GM18502 (cell line): ENCODE measurements around the gene KCP.

ENCODE experiments used
- ATAC-seq: cut with Tn5 transposase; IDR thresholded peaks from one replicate; pipeline ENCODE4 v1.9.1; 2021; ENCODE audit warnings: mild to moderate bottlenecking; ENCODE audit not compliant: unreplicated experiment, poor library complexity

The KCP gene

DNA sequence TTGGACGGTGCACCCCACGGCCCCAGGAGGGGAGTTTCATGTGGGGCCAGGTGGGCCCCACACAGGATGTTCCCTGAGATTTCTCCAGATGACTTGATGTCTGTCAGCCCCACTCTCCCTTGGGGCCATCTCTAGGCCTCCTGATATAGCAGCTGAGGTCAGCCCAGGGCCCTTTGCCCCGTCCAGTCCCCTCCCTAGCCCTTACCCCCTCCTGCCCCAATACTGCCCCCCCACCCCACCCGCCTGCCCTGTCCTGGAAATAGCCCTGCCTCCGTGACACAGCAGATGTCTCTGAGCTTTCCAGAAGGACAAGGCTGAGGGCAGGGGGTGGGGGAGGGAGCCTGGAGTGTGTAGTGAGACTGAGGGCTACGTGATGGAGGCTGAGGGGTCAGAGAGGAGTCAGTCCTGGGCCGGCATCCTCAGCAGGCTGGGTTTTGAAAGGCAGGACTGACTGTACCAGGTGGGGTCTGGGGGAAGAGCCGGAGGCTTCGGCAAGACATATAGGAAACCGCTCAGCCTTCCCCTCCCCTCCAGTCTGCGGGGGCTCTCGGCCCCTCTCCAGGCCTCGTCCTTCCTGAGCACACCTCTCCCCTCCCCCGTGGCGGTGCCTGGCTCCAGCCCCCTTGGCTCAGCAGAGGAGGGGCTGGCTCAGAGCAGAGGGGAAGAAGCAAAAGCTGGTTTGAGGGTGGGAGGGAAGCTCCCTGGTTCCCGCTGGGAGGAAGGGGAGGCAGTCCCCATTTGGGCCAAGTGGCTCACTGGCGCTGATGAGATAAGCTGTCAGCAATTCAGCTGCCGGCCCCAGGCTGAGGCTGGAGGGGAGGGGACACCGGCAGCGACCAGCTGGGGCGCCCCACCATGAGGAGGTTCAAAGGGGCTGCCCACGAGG lies 78.3 kb downstream of the KCP start:
- no peak for ATAC-seq

DNA sequence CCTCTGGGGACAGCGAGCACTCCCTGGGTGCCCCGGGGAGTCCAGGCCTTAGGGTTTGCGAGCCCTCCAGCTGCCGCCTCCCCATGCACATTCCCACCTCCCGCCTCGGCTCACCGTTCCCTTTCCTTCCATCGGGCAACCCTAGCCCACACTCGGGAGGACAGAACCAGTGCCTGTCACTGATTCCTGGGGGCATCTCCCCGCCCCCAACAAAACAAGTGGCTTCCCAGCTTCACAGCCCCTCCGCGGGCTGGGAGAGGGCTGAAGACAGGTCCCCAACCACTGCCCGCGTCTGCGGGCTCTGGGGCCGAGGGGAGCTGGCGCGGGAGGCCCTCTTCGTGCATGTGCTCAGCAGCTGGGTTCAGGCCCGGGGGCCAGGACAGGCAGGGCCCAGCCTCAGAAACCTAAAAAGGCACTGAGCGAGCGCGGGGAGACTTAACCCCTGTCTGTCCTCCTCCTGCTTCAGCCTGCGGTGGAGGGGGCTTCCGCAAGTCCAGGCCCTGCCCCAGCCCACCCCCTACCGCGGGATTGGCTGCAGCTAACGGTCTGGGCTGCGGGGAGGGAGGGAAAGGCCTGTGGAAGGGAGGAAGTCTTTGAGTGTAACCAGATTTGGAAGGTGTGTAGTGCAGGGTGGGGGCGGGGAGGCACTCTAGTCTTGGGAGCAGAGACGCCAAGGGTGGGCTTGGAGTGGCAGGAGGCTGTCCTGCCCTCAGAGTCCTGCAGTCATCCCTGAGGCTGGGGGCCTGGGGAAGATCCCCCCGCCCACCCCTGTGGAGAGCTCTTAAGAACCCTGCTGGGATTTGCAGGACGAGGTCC lies 79.1 kb downstream of the KCP start:
- ATAC-seq, result no peak

DNA sequence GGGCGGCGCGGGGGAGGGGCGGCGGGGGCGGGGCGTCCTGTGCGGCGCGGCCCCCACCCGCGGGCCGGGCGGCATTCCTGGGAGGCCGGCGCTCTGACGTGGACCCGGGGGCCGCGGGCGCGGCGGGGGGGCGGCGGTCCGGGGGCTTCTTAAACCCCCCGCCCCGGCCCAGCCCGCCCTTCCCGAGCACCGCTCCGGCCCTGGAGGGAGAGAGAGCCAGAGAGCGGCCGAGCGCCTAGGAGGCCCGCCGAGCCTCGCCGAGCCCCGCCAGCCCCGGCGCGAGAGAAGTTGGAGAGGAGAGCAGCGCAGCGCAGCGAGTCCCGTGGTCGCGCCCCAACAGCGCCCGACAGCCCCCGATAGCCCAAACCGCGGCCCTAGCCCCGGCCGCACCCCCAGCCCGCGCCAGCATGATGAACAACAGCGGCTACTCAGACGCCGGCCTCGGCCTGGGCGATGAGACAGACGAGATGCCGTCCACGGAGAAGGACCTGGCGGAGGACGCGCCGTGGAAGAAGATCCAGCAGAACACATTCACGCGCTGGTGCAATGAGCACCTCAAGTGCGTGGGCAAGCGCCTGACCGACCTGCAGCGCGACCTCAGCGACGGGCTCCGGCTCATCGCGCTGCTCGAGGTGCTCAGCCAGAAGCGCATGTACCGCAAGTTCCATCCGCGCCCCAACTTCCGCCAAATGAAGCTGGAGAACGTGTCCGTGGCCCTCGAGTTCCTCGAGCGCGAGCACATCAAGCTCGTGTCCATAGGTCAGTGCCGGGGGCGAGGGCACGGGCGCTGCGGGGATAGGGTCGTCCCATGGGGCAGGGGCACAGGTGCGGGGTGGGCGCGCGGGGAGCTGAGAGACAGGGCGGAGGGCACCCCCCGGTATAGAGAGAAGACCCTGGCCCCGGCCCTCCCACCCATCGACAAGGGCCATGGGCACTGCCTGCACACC lies 80.0 kb downstream of the KCP start, which contains the start of gene FLNC:
Gene FLNC, plus strand, starts transcription at position 176 of the 947 bp plus-strand sequence. Its CDS starts 232 bp downstream, at position 408.
- ATAC-seq, result no peak

DNA sequence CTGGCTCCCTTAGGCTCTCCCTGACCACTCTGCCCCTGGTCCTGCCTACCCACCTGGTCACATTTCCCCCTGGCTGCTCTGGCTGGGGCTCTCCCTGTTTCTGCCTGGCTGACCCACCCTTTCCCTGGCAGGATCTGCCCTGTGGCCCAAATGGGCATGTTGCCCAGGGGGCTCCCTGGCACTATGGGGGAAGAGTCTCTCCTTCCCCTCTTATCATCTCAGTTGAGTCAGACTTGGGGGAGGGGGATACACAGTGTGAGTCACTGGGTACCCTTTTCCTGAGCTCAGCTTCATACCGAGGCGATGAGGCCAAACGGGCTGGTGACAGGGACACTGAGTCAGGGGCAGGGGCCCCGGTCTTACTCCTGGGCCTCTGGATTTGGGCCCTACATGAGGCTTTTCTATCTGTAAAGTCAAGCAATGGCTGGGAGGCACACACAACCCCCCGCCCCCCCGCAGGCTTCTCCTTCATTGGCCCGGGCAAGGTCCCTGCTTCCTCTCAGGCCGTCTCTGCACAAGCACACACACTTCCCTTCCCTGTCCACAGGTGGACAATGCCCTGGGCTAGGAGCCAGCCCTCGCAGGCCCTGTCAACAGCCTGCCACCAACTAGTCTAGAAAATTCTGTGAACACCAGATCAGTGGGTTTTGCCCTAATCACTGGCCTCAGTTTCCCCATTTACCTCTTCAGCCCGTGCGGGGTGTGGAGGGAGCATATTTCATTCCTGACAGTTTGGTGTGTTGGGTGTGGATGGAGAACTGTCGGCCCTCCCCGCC lies 80.9 kb downstream of the KCP start:
- no peak for ATAC-seq

DNA sequence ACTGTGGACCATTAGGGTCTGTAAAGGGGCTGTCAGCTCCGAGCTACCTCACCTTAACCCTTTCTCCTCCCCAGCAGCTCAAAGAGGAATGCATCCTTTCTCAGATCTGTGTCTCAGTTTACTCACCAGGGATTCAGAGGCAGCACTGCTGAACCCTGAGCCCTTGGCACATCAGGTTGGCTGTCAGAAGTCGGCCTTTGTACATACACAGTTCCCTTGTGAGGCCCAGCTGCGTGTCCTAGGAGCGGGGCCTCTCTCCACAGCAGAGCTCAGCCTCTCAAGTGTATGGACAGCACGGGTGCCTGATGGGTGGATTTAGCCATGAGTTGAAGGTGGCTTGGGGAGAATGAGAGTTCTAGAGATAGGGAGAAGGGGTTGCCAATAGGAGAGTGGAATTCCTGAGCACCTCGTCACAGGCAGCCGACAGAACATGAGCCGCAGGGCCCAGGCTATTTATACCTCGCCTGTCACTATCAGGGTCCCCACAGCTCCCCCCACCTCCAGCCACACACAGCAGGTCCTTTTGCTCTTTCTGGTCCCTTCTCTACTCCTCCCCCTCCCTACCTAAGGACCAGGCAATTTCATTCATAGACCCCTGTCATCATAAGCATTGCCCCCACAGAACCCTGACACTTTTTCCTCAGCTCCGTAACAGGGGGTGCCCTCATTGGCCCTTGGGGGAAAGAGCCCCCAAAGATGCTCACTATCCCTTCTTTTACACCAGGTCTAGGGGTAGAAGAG lies 82.4 kb downstream of the KCP start:
- ATAC-seq, result no peak

DNA sequence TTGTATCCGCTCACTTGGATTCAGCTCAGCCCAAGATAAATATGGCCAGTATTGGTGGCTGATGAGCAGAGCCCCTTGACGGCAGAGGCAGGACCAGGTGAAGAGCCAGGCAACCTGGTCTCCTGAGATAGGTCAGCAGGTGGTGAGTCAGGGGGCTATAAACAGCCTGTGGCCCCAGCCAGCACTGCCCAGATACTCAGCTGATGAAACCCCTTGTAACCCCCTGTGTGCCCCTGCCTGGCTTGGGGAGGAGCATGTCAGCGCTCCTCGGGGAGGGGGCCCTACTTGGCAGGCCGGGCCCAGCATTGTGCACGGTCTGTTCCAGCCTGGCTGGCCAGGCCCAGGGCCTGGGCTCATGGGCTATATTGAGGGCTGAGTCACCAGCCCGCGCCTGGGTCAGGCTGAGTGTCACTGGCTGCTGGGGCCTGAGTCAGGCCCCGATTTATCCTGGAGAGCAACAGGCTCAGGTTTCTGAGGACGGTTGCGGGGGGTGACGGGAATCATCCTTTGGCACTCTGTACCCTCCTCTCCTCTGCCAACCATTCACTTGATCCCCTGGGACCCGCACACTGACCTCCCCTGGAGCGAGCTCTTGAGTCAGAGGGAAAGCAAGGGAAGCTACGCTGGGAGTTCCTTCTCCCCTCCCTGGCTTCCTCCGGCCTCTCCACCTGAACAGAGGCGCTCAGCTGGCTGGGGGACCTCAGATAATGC lies 83.1 kb downstream of the KCP start:
- no peak for ATAC-seq

DNA sequence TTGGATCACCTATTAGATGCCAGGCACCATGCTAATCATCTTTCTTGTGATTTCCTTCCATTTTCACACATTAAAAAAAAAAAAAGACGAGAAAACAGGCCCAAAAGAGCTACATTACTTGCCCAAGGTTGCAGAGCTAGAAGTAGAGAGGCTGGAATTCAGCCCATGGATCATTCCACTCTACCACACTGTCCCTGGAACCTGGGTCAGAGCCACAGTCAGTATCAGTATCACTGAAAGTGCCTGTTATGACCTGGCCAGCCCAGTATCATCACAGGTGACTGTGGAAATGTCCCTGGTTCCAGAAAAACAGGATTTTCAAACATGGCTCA lies 83.6 kb downstream of the KCP start:
- no peak for ATAC-seq
